T follicular helper cell (primary cell): Measurements from ENCODE around the gene MID1.

ENCODE experiments used
- DNase-seq: peaks from one replicate; pipeline ENCODE4 v3.0.0-alpha.2; 2020; ENCODE audit warnings: low read depth

MID1 gene

DNA sequence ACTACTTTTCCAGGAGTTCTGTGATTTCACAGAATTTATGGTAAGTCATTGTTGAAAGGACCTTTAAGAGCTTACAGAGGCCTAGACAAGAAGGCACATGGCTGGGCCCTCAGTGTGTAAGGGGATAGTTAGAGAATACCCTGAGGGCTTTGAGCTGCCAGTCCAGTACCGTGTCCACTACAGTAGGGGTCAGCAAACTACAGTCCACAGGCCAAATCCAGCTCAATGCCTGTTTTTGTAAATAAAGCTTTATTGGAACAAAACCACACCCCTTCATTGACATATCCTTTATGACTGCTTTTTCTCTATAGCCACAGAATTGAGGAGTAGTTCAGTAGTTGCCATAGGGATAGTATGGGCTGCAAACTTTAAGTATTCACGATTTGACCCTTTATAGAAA, 176.2 kb downstream of the MID1 start:
- no peak for DNase-seq

DNA sequence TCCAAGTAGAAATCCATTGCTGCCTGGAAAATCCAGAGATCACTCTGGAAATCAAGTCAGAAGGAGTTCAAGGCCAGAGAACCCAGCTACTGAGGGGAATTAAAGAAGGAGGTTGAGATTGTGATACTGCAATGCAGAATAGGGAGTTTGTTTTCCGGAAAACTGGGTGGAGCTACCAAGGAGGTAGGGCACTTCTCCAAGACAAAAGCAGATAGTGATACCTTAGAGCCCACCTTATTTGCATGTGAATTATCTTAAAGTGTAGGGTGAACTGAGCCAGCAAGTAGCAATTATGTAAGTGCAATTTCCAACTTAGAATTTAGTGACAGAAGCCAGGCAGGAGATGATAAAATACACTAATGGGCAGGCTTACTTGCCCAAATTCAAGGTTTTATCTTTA, 178.9 kb downstream of the MID1 start:
- DNase-seq = no peak

DNA sequence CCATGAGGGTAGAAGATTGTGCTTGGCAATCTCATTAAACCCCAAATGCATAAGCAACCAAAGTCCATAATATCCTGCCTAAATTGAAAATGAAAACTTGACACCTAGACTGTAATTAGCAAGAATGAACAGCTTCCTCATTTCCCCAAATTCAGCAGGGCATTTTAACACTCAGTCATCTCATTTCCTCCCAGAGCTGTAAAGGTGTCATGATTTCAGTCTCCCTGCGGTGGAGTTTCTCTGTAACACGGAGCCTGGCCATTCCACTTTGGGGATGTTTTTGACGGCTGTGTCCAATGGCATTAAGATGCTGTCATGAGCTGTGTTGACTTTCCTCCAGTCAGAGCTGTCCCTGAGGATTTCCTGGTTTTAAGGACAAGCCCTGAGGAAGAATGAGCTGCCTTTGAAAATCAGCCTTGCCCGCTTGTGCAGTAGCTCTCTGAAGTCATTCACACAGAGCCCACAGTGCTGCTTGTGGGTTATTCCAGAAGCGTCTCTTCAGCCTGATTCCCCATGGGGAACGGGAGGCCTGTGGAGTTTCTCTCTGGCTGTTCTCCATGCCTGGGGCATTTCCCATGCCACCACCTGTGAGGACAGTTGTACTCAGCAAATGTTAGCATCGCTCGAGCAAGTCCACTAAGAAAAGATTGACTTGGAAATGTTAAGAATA, 187.0 kb downstream of the MID1 start:
- no peak for DNase-seq

DNA sequence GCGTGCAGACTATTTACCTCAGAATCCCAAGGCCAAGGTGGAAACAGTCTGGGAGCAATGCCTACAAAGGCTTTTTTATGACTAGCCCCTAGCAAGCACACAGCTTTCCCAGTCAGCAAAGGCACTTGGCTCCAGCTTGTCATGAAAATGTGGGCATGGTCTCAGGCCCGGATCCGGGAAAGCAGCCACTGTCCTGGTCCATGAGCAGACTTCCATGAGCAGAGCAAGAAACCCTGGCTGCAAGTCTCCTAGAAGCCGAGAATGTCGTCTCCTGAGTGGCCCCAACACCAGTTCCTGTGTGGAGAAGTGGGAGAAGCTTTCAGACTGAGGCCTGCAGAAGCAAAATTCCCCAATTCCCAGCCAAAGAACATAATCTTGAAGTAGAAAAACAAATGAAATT, 190.5 kb downstream of the MID1 start:
- DNase-seq = no peak

DNA sequence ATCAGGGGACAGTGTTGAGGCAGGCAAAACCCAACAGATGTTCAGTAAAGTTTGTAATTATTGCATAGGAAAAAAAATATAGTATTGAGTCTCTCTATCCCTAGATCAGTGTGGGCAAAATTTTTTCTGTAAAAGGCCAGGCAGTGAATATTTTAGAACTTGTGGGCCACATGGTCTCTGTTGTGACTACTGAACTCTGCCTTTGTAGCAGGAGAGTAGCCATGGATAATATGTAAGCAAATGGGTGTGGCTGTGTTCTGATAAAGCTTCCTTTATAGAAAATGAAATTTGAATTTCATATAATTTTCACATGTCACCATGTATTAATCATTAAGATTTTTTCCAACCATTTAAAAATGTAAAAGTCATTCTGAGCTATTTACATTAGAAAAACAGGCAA, 193.1 kb downstream of the MID1 start:
- DNase-seq = no peak

DNA sequence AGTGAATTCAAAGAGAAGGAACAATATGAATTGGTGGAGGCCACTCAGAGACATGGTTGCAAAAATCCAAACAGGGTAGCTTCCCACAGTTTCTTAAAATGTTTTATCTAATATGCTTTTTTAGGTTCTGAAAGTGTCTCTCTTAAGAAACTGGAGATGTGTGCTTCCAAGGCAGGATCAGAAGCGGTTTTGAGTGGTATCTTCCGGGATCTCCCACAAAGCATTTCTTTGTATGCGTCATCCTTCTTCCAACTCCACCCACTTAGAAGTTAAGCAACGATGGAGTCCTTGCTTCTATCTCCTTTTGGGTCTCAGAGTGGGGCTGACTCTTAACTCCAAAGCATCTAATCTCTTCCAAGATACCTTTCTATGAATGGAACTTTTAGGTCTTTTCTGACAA, 196.7 kb downstream of the MID1 start:
- DNase-seq = no peak

DNA sequence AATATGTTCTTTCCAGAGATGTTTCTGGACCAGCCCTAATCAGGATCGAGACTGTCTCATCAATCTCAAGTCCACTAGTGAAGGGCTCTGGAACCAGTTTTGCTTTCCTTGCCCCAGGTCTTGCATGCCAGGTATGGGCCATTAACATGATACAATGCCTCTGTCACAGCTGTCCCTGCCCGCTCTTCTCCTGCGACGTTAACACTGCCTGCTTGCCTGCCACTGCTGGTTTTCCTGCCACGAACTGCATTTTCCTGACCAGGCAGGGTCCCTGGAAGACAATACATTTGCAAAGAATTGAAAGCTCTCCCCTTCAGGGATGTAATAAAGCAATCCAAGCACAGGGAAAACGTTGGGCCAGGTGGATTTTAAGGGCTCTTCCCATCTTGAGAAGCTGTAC, 200.3 kb downstream of the MID1 start:
- DNase-seq = no peak

DNA sequence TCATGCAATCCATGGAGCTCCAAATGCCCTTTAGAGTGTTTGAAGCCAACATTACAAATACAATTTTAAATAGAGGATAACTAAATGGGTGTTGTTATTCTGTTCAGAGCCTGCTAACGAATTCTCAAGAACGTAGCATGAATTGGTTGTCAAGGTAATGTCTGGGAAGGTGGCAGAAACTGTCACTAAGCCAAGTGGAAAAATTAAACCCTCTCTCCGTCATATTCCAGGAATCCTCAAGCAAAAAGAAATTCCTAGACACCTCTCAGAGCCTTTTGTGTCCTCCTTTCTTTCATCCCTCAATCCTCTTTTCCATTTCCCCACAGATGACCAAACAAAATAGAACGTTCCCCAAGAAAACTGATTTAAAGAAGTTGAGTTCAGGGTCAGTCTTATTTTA, 204.0 kb downstream of the MID1 start:
- no peak for DNase-seq

DNA sequence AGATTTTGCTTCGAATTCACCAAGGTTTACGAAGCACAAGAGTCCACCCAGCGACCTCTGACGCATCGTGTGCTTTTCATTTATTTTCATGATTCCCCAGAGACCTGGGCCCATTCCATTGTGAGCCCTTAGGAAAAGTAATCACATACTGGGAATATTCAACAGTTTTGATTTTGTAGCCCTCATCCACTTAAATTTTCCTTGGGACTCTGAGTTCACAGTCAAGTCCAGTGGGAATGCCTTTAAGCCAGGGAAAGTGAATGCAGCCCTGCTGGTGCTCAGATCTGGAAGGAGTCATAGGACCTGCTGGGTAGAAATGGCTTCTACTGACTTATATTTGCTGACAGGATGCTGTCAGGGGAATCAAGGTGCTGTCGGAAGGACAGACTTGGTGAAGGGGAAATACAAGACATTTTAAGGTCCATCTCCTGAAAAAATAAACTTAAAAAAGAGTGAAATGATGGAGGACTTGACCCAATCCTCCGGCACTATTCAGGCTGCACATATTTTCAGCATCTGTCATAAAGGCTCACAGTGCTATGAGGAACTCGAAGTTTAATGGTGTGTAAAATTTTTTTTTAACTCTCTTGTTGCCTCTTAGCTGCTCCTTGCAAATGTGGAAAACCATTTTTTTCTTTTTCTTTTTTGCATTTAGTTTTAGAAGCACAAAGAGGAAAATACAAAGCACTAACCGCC, 204.9 kb downstream of the MID1 start:
- DNase-seq = no peak

DNA sequence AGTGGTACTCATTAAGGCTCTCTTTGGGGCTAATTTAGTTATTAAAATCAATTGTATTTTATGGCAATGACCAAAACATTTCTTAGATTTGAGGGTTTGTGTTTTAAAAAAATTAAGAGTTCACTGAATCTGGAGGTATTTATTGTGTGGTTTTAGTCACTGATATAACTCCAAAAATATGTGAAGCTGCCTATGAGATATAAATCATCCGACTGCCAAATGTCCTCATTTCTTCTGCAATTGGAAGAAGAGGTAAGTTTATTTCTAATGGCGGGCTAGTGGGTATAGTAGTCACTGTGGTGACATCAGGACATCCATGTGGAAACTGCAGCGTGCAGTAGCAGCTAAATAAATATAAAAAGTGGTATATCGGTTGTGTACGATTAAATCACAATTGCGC, 205.5 kb downstream of the MID1 start:
- DNase-seq = no peak

DNA sequence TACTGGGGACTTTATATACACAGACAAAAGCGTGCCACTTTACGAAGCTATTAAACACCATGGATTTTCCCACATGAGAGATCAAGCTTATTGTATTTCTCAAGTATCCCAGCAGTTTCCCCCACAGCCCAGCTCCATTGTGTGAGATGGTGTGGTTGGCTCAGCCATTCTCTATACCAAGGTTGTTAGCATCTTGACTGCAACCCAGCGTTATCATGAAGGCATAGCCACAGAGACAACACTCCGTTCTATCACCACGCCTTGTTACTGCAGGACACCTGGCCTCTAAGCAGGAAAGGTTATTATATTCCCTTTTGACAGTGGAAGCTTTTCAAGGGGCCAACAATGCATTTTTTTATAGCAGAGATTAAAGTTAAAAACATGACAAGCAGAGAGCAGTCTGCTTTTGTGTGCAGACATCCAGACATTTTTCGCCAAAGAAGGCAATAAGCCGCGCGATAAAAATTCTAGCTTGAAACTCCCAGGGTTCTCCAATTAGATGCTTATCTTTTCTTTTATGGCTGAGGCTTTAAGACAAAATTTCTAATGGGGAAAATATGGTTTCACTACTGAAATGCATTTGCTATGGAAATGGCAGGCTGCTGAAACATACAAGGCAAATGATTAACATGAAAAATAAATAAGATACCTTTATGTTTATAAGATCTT, 206.1 kb downstream of the MID1 start:
- no peak for DNase-seq

DNA sequence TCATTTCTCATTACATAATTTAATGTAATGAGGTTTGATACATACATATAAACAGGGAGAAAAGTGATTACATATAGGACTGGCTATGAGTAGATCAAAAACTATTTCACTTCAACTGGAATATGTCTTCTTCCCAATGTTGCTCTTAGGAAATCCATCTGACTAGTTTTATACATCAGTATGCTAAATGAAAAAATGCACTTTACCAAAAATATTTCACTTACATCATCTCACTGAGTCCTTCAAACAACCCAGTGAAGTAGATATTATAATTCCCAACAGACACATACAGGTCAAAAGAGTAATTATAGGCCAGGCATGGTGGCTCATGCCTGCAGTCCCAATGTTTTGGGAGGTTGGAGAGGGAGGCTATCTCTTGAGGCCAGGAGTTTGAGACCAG, 215.9 kb downstream of the MID1 start:
- no peak for DNase-seq

DNA sequence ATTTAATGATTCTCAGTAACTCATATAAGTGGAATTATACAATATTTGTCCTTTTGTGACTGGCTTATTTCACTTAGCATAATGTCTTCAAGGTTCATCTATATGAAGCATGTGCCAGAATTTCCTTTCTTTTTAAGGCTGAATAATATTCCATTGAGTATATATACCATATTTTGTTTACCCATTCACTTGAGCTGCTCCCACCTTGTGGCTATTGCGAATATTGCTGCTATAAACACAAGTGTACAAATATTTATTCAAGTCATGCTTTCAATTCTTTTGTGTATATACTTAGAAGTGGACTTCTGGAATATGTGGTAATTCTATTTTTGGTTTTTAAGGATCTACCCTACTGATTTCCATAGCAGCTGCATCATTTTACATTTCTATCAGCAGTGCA, 219.1 kb downstream of the MID1 start:
- no peak for DNase-seq

DNA sequence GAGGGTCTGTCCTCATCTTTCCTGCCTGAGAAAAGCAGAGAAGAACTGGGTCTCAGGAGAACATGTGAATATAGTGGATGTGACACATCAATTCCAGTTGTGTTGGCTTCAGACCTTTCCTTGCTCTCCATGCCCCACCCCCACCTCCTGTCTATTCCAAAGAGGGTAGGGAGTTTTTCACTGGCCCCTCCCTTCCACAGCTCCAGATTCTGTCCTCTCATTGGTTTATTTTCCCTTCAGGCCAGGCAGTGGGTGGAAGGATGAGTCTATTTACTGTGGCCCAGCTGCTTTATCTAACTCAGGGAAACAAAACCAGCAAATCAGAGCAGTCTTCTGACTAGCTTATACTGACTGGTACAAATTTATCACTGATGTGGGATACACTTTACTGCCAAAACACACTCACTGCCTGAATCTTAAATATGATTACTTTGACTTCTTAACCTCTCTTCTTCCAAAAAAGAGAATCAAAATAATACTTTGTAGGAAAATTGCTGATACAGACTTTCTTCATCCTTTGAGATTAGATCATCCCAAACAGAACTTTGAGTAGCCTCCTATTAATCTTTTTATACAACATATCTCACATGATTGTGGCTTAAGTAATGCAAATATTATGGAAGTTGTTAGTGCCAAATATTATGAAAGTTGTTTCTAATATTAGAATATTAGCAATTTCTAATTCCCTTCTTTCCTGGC, 221.2 kb downstream of the MID1 start:
- no peak for DNase-seq

DNA sequence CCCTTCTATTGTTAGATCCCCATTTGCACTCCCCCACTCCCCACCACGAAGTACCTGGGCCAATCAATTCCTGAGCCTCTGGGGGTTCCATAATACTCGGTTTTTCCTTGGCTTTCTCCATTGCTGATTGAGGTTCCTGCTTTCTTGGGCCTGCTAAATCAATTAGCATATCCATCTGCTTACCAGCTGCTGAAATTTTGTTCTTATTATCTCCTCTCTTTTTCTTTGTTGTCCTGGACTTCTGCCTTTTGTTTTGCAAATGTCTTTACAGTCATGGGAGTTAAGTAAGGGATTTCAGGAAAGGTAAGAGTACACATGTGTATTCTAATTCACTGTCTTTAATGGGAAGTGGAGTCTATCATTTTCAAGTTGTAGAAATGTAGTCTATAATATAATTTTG, 222.2 kb downstream of the MID1 start:
- DNase-seq = no peak

DNA sequence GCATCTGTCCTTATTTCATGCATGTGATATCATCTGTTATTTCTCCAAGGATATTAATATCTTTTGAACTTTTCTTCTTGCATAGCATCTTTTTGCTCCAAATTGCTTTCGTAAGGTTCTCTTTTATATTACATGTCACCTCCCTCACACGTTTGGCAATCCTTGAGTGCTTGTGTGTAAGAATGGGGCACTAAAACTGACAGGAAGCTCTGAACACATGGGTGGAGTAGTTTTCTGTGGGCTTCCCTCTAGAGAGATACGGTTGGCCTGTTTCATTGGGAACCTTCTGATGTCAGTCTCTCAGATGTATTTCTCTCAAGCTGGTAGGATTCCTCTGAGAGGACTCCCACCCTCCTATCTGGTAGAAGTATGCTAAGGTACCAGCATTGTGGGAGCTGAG, 223.0 kb downstream of the MID1 start:
- no peak for DNase-seq

DNA sequence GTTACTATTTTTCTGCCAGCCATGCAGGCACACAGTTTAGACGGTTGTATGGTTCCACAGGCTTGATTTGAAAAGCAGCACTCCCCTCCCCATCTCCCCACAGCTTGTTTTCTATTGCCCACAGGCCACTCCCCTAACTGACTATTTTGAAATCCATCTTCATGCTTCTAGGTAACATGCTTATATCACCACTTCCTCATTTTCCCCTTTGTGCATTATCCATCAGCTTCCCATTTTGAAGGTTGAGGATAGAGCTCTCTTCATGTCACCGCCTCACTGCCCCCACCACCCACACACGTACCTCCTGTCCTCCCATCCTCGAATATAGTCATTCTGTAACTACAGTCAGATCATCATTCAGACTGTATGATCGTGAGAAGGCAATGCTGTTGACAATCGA, 224.7 kb downstream of the MID1 start:
- DNase-seq = no peak
